Stimulated activated CD4-positive, alpha-beta T cell treated with anti-CD3 and anti-CD28 coated beads, Interleukin-12 subunit alpha, Interleukin-12 subunit beta, amount 100 ng/mL, for 4 hours (primary cell): ENCODE data around the gene MCRIP2.

ENCODE experiments used
- DNase-seq: peaks from one replicate; pipeline ENCODE4 v3.0.0-alpha.2; 2020

The MCRIP2 gene

GRCh38 chr16:617855-618254 is 23.8 kb upstream of the MCRIP2 start:
- DNase-seq, result no peak

GRCh38 chr16:619476-620100 is 22.0 kb upstream of the MCRIP2 start:
- no peak for DNase-seq

- DNase-seq, result no peak
These were observed 20.7 kb upstream of the MCRIP2 start for GRCh38 chr16:620700-621525.

DNA sequence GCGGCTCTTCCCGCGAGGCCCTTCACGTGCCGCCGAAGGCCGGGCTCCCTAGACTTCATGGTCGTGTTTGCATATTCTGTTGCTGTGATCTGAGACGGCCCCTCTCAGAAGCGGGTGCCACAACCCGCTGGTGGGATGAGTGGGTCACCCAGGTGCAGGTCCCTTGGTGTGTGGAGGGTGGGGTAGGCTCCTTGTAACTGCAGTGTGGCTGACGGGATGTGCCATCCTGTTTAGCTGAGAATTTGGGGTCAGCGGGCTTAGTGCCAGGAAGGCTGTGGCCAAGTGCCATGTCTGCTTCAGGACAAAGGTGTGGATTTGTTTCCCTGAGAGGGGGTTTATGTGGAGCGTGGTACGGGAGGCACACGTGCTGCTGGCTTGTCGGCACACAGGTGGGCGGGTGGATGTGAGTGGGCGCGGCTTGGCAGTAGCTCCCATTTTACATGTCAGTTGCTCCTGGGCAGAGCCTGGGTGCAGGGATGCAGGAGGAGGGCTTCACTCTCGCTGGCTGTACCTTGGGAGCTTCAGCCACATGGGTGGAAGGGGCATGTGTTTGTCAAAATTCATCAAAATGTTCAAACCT is 20.0 kb upstream of the MCRIP2 start:
- DNase-seq, result no peak

DNA sequence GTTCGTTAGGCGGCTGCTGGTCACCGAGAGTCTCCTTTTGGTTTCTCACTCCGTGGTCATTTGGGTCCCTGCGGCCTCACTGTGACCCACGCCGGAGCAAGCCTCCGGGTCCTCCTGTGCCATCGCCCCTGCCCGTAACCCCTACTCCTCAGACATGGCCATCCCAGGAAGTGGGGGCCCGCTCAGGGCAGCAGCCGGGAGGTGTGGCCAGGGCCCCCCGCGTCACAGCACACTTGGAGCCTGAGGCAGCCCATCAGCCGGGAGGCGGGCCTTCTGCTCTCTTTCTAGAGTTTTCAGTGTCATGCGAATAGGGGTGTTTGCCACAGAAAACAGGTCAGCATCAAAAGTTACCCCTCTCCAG is 18.7 kb upstream of the MCRIP2 start:
- DNase-seq, result no peak

DNA sequence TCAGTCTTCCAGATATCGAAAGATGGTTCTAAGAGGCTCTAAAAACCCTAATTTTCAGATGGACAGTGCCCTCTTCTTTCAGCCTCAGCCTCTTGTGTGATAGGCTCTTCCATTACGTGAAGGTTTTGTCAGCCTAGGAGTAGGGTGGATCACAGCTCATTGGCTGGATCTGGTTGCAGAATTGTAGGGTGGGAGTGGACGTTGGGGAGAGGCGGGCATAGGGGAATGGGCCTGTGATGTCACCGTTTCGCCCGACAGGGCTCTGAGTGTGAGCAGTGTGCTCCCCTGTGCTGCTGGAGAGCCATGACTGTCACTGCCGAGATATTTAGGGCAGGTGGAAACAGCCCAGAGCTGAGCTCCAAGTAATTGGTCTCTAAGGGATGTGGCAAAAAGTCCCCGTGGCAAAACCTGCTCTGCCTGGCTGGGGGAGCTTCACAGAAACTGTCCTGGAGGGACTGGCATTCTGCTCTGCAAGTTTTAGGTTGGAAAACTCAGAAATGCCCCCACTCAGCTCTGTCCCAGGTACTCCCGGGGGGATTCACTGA is 17.0 kb upstream of the MCRIP2 start:
- DNase-seq, result no peak

DNA sequence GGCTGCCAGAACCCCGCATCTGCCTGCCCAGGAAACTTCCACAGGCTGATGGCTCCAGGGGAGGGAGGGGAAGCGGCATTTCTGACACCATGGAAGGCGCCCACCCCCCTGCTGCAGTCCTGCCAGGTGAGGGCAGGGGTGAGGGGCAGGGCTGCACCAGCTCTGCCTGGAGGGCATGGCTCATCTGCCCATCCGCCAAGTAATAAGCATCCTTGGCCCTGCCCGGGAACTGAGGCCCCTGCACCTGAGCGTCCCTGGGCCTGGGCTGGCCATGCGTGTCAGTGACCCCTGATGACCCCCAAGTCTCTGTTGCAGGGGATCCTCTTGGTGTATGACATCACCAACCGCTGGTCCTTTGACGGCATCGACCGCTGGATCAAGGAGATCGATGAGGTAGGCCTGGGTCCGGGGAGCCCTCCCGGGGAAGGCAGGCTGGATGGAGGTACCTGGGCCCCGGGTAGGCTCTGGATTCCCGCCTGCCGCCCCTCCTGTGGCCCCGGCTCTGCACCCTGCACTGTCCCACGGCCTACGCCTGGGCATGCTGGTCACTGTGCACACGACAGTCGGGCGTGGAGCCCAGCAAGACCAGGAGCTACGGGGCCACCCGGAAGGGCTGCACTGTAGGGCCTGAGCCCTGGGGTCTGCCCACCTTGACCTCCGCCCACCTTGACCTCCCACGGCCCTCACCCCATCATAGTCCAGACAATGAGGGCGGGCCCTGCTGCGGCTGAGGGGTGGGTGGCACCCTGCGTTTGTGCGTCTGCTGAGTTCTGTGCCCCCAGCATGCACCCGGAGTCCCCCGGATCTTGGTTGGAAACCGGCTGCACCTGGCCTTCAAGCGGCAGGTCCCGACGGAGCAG is 16.3 kb upstream of the MCRIP2 start:
- DNase-seq, result no peak

DNA sequence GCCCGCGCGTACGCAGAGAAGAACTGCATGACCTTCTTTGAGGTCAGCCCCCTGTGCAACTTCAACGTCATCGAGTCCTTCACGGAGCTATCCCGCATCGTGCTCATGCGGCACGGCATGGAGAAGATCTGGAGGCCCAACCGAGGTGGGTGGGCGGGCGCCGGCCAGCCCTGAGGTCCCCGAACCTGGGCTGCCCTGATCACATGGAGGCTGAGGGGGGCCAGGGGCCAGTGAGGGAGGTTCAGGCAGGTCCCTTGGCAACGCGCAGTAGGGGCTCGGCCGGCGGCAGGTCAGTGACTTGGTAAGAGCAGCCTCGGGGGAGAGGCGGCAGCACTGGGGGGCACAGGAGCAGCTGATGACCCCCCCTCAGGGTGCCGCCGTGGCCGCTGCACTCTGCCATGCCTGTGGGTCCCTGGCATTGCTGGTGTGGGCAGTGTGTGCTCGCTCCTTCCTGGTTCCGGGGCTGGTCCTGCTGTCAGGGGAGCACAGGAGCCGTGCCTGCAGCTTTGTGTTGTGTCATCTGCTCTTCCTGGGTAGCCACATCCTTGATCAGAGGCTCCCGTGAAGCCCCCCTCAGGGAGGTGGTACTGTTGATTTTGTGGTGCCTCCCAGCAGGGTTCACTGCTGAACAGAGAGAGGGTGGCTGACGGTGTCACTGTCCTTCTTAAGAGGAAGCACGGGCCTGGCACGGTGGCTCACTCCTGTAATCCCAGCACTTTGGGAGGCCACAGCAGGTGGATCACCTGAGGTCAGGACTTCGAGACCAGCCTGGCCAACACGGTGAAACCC is 15.5 kb upstream of the MCRIP2 start:
- no peak for DNase-seq

GRCh38 chr16:626787-627453 is 14.7 kb upstream of the MCRIP2 start:
- DNase-seq, result no peak

DNA sequence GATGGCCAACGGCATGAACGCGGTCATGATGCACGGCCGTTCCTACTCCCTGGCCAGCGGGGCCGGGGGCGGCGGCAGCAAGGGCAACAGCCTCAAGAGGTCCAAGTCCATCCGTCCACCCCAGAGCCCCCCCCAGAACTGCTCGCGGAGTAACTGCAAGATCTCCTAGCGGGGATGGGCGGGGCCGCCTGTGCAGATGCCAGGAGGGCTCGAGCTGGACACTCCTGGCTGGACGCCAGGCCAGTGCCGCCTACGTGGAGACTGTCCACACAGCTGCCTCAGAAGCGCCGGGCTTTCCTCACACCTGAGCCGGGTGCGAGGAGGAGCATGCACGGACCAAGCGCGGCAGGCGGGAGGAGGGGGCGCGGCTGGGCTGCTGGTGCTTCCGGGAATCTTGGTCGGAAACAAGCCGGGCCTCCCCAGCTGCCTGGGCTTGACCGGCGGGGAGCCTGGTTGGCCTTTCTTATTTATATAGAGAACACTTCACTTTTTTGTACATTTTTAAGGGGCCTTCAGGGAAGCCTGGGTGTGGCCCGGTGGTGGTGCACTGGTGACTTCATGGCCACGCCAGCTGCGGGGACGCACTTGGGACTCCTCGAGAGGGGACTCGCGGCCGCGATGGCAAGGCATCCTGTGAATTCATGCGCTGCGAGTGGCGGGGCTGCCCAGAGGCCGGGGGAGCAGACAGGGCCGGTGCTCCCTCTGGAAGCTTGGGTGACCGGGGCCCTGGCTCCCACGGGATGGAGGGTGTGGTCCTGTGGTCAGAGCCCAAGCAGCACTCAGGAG is 14.0 kb upstream of the MCRIP2 start:
- DNase-seq, result no peak

DNA sequence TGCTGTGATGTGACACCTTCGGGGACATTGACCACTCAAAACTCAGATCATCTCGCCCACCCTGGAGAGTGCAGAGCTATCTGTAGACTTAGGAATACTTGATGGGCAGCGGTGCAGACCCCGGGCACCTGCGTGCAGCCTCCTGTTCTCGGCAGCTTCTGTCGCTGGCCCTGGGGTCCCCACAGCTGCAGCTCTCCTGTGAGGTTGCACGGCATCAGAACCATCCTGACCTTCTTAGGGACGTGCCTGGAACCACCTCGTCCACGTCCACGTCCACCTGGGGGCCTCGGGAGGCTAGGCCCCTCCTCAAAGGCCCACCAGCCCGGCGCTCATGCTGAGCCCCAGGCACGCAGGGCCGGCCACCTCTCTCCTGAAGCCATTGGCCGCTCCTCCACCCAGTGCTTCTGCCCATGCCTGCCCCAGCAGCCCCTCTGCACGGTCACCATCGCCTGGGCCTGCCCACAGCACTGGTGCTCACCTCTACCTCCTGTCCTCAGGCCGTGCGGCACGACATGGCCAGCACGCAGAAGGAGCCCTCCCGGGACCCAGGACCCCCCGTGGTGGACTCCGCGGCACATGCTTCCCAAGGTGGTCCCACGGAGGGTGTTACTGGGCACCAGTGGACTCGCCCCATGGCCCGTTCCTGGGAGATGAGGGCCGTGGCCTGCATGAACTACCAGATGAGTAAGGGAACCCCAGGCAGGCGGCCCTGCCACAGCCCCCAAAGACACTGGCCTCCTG is 13.1 kb upstream of the MCRIP2 start:
- DNase-seq, result no peak

DNA sequence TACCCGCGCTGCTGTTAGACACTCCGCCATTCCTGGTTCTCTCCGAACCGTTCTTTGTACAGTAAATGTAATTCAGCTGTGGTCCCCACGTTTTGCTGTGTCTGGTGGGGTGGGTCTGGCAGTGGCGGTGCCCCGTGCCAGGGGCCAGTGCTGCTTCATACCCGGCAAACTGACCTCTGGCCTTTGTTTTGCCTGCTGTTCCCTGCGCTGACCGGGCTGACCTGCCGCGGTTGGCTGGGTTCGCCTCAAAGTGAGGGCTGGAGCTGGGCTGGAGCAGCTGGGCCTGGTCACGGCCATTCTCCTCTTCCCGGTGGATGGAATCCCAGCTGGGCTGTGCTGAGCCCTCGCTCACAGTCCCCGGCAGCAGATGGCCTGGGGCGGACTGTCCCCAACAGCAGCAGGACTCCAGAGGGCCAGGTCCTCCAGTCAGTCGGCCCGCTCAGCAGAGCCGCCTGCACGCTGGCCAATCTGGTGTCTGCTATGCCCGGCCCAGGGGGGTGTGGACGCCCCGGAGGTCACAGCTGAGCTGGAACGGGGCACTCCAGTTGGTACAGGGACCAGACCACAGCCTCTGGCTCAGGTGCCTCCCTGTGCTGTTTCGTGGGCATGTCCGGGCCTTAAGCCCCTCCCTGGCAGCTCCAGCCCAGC is 12.3 kb upstream of the MCRIP2 start:
- no peak for DNase-seq

- DNase-seq, result no peak
These were observed 11.8 kb upstream of the MCRIP2 start for GRCh38 chr16:629833-630248.

DNA sequence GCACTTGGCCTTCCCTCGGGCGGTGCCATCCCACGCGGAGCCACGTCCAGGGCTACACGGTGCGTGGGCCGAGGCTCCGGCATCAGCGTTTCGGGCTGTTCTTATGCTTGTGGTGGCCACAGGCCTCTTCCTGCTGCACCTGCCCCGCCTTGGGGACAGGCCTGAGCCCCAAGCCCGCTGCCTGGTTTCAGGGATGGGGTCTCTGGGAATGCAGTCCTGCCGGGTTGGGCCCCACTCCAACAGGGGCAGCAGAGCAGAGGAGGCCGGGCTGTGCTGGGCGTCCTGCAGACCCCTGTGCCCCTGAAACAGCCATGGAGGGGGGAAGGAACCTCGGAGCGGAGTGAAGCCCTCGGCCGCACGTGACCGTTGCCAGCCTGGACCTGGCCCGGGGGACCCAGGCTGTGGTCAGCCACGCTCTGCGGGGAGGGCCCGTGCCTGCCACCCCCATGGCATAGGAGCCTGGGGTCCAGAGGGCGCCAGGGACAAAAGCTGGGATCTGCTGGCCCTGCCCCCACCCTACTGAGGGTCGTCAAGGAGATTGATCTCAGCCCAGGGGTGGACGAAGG is 11.3 kb upstream of the MCRIP2 start:
- DNase-seq, result no peak

GRCh38 chr16:630815-631405 is 10.7 kb upstream of the MCRIP2 start, which contains the start of gene WFIKKN1:
Gene WFIKKN1 (plus strand): TSS chr16:630985. CDS start chr16:631254, 269 bp downstream.
- no peak for DNase-seq

GRCh38 chr16:631808-632358 is 9.7 kb upstream of the MCRIP2 start:
- DNase-seq, result no peak

DNA sequence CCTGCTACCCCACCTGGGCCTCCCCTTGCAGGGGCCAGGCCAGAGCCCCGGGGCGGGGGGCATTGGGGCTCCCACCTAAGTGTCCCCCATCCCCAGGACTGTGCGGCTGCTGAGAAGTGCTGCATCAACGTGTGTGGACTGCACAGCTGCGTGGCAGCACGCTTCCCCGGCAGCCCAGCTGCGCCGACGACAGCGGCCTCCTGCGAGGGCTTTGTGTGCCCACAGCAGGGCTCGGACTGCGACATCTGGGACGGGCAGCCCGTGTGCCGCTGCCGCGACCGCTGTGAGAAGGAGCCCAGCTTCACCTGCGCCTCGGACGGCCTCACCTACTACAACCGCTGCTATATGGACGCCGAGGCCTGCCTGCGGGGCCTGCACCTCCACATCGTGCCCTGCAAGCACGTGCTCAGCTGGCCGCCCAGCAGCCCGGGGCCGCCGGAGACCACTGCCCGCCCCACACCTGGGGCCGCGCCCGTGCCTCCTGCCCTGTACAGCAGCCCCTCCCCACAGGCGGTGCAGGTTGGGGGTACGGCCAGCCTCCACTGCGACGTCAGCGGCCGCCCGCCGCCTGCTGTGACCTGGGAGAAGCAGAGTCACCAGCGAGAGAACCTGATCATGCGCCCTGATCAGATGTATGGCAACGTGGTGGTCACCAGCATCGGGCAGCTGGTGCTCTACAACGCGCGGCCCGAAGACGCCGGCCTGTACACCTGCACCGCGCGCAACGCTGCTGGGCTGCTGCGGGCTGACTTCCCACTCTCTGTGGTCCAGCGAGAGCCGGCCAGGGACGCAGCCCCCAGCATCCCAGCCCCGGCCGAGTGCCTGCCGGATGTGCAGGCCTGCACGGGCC is 8.9 kb upstream of the MCRIP2 start:
- no peak for DNase-seq
